IMR-90 (cell line): ENCODE results near the gene CYB5R2. TPM values are rescaled to one million over a fixed set of nuclear protein-coding genes. Genes with fewer than 3 reads are reported as not detected.

Experiments
- ATAC-seq: fragments of 200-7000 bp; cut with Tn5 transposase; 2 replicates; pipeline ENCODE4 v1.9.1; 2020; ENCODE audit warnings: low read depth, mild to moderate bottlenecking, moderate library complexity
- BruUV-seq: library from RNA; stranded (reverse); fragments of 400-500 nt; replicated peaks from 2 replicates; lab custom pipeline; 2021; lab: Mats Ljungman, UMichigan
- CTCF ChIA-PET: fragments of 300-600 bp; formaldehyde crosslinking; extraction: SDS; loops from one replicate; lab custom pipeline; 2021; ENCODE audit warnings: antibody characterized with exemption; lab: Yijun Ruan, JAX
- POLR2A ChIA-PET: fragments of 300-600 bp; sonication (Branson Sonifier 250); formaldehyde crosslinking; loops from one replicate; lab custom pipeline; 2022; ENCODE audit warnings: antibody characterized with exemption; ENCODE audit not compliant: unreplicated experiment; lab: Charles Lee
- DNase-seq: peaks from one replicate; pipeline ENCODE4 v3.0.0; 2013
- H2AFZ ChIP-seq: replicated peaks from 2 replicates; pipeline ENCODE3; 2013; ENCODE audit warnings: low read length, mild to moderate bottlenecking; ENCODE audit not compliant: poor library complexity
- H2AK5ac ChIP-seq: 2 replicates; pipeline ENCODE4 v1.6.1; 2013; ENCODE audit warnings: low read depth, low read length, inconsistent platforms
- H2AK9ac ChIP-seq: replicated peaks from 2 replicates; pipeline ENCODE3; 2013; ENCODE audit warnings: mild to moderate bottlenecking, low read depth, low read length, moderate library complexity; ENCODE audit not compliant: poor library complexity
- H2BK120ac ChIP-seq: 2 replicates; pipeline ENCODE4 v1.6.1; 2013; ENCODE audit warnings: low read depth, low read length, inconsistent platforms
- H2BK15ac ChIP-seq: 3 replicates; pipeline ENCODE4 v1.6.1; 2013; ENCODE audit warnings: low read depth, low read length, inconsistent platforms
- H2BK20ac ChIP-seq: 2 replicates; pipeline ENCODE4 v1.6.1; 2013; ENCODE audit warnings: low read depth, mild to moderate bottlenecking, inconsistent platforms, low read length, moderate library complexity
- H2BK5ac ChIP-seq: 2 replicates; pipeline ENCODE4 v1.6.1; 2013; ENCODE audit warnings: mild to moderate bottlenecking, low read depth, low read length, inconsistent platforms; ENCODE audit not compliant: poor library complexity, severe bottlenecking
- H3K14ac ChIP-seq: replicated peaks from 2 replicates; pipeline ENCODE4 v1.6.1; 2013; ENCODE audit warnings: low read depth, low read length, inconsistent platforms
- H3K18ac ChIP-seq: 2 replicates; pipeline ENCODE4 v1.6.1; 2013; ENCODE audit warnings: low read depth, low read length, control low read depth
- H3K23ac ChIP-seq: 2 replicates; pipeline ENCODE4 v1.6.1; 2013; ENCODE audit warnings: low read depth, low read length, inconsistent platforms
- H3K27ac ChIP-seq: 2 replicates; pipeline ENCODE4 v1.5.1; 2013; ENCODE audit warnings: mild to moderate bottlenecking, control low read depth, low read length; ENCODE audit not compliant: insufficient read depth
- H3K27me3 ChIP-seq: 2 replicates; pipeline ENCODE4 v1.6.1; 2013; ENCODE audit warnings: low read length; ENCODE audit not compliant: control insufficient read depth, insufficient read depth
- H3K36me3 ChIP-seq: 2 replicates; pipeline ENCODE4 v1.6.1; 2013; ENCODE audit warnings: low read length, mixed read lengths; ENCODE audit not compliant: control insufficient read depth, insufficient read depth
- H3K4ac ChIP-seq: 2 replicates; pipeline ENCODE4 v1.6.1; 2013; ENCODE audit warnings: low read depth, low read length, inconsistent platforms
- H3K4me1 ChIP-seq: 2 replicates; pipeline ENCODE4 v1.6.1; 2013; ENCODE audit warnings: low read length, mixed read lengths; ENCODE audit not compliant: control insufficient read depth, insufficient read depth
- H3K4me2 ChIP-seq: 2 replicates; pipeline ENCODE4 v1.6.1; 2013; ENCODE audit warnings: low read depth, mild to moderate bottlenecking, control low read depth, low read length, moderate library complexity
- H3K4me3 ChIP-seq: 2 replicates; pipeline ENCODE4 v1.5.1; 2013; ENCODE audit warnings: low read depth, mild to moderate bottlenecking, control low read depth, low read length, moderate library complexity; ENCODE audit not compliant: insufficient read depth
- H3K56ac ChIP-seq: 2 replicates; pipeline ENCODE4 v1.6.1; 2013; ENCODE audit warnings: low read length, inconsistent platforms; ENCODE audit not compliant: insufficient read depth; ENCODE audit errors: extremely low read depth
- H3K79me1 ChIP-seq, 2 experiments: 2 replicates each; pipeline ENCODE4 v1.6.1; 2013; ENCODE audit warnings: low read length in 2 of 2, inconsistent platforms in 1 of 2, low read depth in 1 of 2
- H3K9ac ChIP-seq: 2 replicates; pipeline ENCODE4 v1.6.1; 2013; ENCODE audit warnings: low read depth, low read length, control low read depth
- H3K9me1 ChIP-seq: 2 replicates; pipeline ENCODE4 v1.6.1; 2013; ENCODE audit warnings: low read length, inconsistent platforms; ENCODE audit not compliant: insufficient read depth
- H3K9me3 ChIP-seq: 2 replicates; pipeline ENCODE4 v1.6.1; 2013; ENCODE audit warnings: low read length; ENCODE audit not compliant: control insufficient read depth, insufficient read depth
- H4K20me1 ChIP-seq: 2 replicates; pipeline ENCODE4 v1.6.1; 2013; ENCODE audit warnings: low read length, inconsistent platforms; ENCODE audit not compliant: insufficient read depth
- H4K5ac ChIP-seq: 2 replicates; pipeline ENCODE4 v1.6.1; 2013; ENCODE audit warnings: mild to moderate bottlenecking, low read depth, low read length, control low read depth
- H4K8ac ChIP-seq, 2 experiments: 2 replicates each; pipeline ENCODE4 v1.6.1; 2013; ENCODE audit warnings: low read depth in 2 of 2, low read length in 2 of 2, control low read depth in 1 of 2, inconsistent platforms in 1 of 2
- H4K91ac ChIP-seq: 2 replicates; pipeline ENCODE4 v1.6.1; 2013; ENCODE audit warnings: low read depth, low read length, inconsistent platforms; ENCODE audit not compliant: insufficient read depth
- CEBPB ChIP-seq: IDR thresholded peaks from 2 replicates; pipeline ENCODE4 v1.6.1; 2012; ENCODE audit warnings: low read depth, low read length, improper control_type of control experiment
- CHD1 ChIP-seq: IDR thresholded peaks from 2 replicates; pipeline ENCODE4 v1.6.1; 2012; ENCODE audit warnings: low read depth, low read length, improper control_type of control experiment
- ELK1 ChIP-seq: fragments of 150-350 bp; IDR thresholded peaks from 2 replicates; pipeline ENCODE4 v1.6.1; 2016; ENCODE audit warnings: low read depth, mild to moderate bottlenecking, low read length, moderate library complexity, borderline replicate concordance
- RFX5 ChIP-seq: IDR thresholded peaks from 2 replicates; pipeline ENCODE4 v1.8.0; 2012; ENCODE audit warnings: low read depth, mild to moderate bottlenecking, low read length, moderate library complexity
- SMC3 ChIP-seq: fragments of 150-350 bp; IDR thresholded peaks from 2 replicates; pipeline ENCODE4 v1.6.1; 2016; ENCODE audit warnings: low read depth, mild to moderate bottlenecking, antibody characterized with exemption, low read length, moderate library complexity
- USF2 ChIP-seq: fragments of 150-350 bp; IDR thresholded peaks from 2 replicates; pipeline ENCODE4 v1.6.1; 2017; ENCODE audit warnings: mild to moderate bottlenecking, antibody characterized with exemption, low read length, low read depth
- whole genome bisulfite sequencing, 2 experiments: methylation state at CpG; one replicate each; pipeline versions ENCODE4 v1.1.5 to v1.1.7; 2013; ENCODE audit warnings: missing lambda C conversion rate in 2 of 2; ENCODE audit not compliant: insufficient read length in 1 of 2; ENCODE audit errors: extremely low coverage in 2 of 2; 5-methylcytosine and 5-hydroxymethylcytosine counted together
- dilution Hi-C: fragments of 300-500 bp; cut with HindIII; formaldehyde crosslinking; loops from one replicate; pipeline ENCODE4 v1.14.3; 2018; ENCODE audit warnings: low sequenced_read_pairs; ENCODE audit not compliant: unreplicated experiment
- in situ Hi-C: fragments of 300-500 bp; cut with MboI; formaldehyde crosslinking; loops from 3 replicates; pipeline ENCODE4 v1.14.3; 2019; ENCODE audit warnings: low sequenced_read_pairs, inconsistent platforms, mixed read lengths
- intact Hi-C: fragments of 100-400 bp; cut with micrococcal nuclease; formaldehyde crosslinking; loops from 2 replicates; pipeline ENCODE4 v1.10.0; 2022
- polyA plus RNA-seq, 3 experiments: library from polyadenylated mRNA; depleted of rRNA; stranded (reverse); fragments of >200 nt; gene quantifications; 2 replicates each; pipeline ENCODE4 v1.2.3, GENCODE V29; 2012; ENCODE audit warnings: low replicate concordance in 1 of 3
- total RNA-seq: library from RNA; depleted of rRNA; stranded (reverse); fragments of >200 nt; gene quantifications from 2 replicates; pipeline ENCODE4 v1.2.3, GENCODE V29; 2012

CYB5R2 gene
- total and polyA plus RNA-seq, 2 of the 4 experiments (the other 2 are of a cell fraction) = 4.5 to 4.7 TPM

GRCh38 chr11:7628660-7629059 lies 44.6 kb downstream of the CYB5R2 start:
- no peaks in the 10 kb centered on the region for H3K36me3 ChIP-seq
- ChIA-PET CTCF (interaction anchor here (1.0 kb wide), 1 partner anchor 14 kb away, joined by 3 read pairs; no protein-coding TSS in a partner anchor), POLR2A (no interaction called here)
- 50% methylated on average over 1 of the region's 3 CpGs; no CpG with 5 or more reads in 1 of the 2 experiments for WGBS, 2 experiments
- H4K20me1 ChIP-seq = no peaks in the 10 kb centered on the region
- H3K4me1 ChIP-seq = no peaks in the 10 kb centered on the region
- H4K91ac ChIP-seq = no peak overlapping the region
- no peak overlapping the region for H2AFZ ChIP-seq
- no peak overlapping the region for H3K18ac ChIP-seq
- intact Hi-C loops = no loop called here
- no peak overlapping the region for H3K14ac ChIP-seq
- no TSS peak for BruUV-seq
- ATAC-seq = no peak
- no peak overlapping the region for H3K9ac ChIP-seq
- H2BK20ac ChIP-seq = no peak overlapping the region
- no peak overlapping the region for H2BK15ac ChIP-seq
- no peak overlapping the region for H3K56ac ChIP-seq
- H3K4ac ChIP-seq = no peak overlapping the region
- no peak overlapping the region for H3K4me3 ChIP-seq
- H4K5ac ChIP-seq = no peak overlapping the region
- dilution Hi-C loops = no loop called here
- H4K8ac ChIP-seq = no peak overlapping the region
- H3K4me2 ChIP-seq = no peak overlapping the region
- H2BK120ac ChIP-seq = no peak overlapping the region
- no peaks in the 10 kb centered on the region for H3K9me3 ChIP-seq
- no peak overlapping the region for H2BK5ac ChIP-seq
- no peak overlapping the region for H2AK9ac ChIP-seq
- H2AK5ac ChIP-seq = no peak overlapping the region
- H3K23ac ChIP-seq = no peak overlapping the region
- H3K9me1 ChIP-seq = no peaks in the 10 kb centered on the region
- H3K79me1 ChIP-seq = no peaks in the 10 kb centered on the region
- H3K27me3 ChIP-seq = peaks cover 2% of the 10 kb centered on the region; the same call in 1 of the 2 replicates
- no peak for DNase-seq
- TF ChIP-seq USF2 (no peak), SMC3 (no peak), CHD1 (no peak), RFX5 (no peak), ELK1 (no peak), CEBPB (no peak)
- in situ Hi-C loops = no loop called here
- no peak overlapping the region for H3K27ac ChIP-seq
